Neural cell (in vitro differentiated cells): ENCODE data around the gene PPIL6. TPM values are rescaled to one million over a fixed set of nuclear protein-coding genes. Genes with fewer than 3 reads are reported as not detected.

ENCODE experiments used
- H2AFZ ChIP-seq: fragments of 200-600, 300-800 bp; sonication (generic), shearing (Covaris generic); 2 replicates; pipeline ENCODE4 v1.6.0; 2014; ENCODE audit warnings: low read depth, mild to moderate bottlenecking, antibody characterized with exemption, low read length, moderate library complexity
- H3F3A ChIP-seq: fragments of 200-600 bp; shearing (Covaris generic); 2 replicates; pipeline ENCODE4 v1.6.1; 2016; ENCODE audit warnings: mild to moderate bottlenecking, moderate library complexity, mixed read lengths, antibody characterized with exemption, low read length; ENCODE audit not compliant: insufficient read depth, poor library complexity, severe bottlenecking
- H3K27ac ChIP-seq: fragments of 200-600, 300-800 bp; sonication (generic), shearing (Covaris generic); 2 replicates; pipeline ENCODE4 v1.5.1; 2014; ENCODE audit warnings: mild to moderate bottlenecking, low read length, moderate library complexity
- H3K27me3 ChIP-seq: fragments of 300-800, 200-600 bp; sonication (generic), shearing (Covaris generic); 2 replicates; pipeline ENCODE4 v1.6.0; 2014; ENCODE audit warnings: mild to moderate bottlenecking, low read depth, low read length, moderate library complexity; ENCODE audit not compliant: insufficient read depth
- H3K36me3 ChIP-seq: fragments of 300-800, 200-600 bp; sonication (generic), shearing (Covaris generic); 2 replicates; pipeline ENCODE4 v1.5.1; 2014; ENCODE audit warnings: mild to moderate bottlenecking, antibody characterized with exemption, low read length, moderate library complexity; ENCODE audit not compliant: insufficient read depth
- H3K4me2 ChIP-seq: fragments of 300-800, 200-600 bp; sonication (generic), shearing (Covaris generic); 2 replicates; pipeline ENCODE4 v1.6.0; 2014; ENCODE audit warnings: mild to moderate bottlenecking, low read length
- H3K4me3 ChIP-seq: fragments of 300-800, 200-600 bp; sonication (generic), shearing (Covaris generic); 2 replicates; pipeline ENCODE4 v1.5.1; 2014; ENCODE audit warnings: mild to moderate bottlenecking, low read length, moderate library complexity
- H3K79me2 ChIP-seq: fragments of 200-600 bp; shearing (Covaris generic); replicated peaks from 2 replicates; pipeline ENCODE4 v1.6.0; 2014; ENCODE audit warnings: mild to moderate bottlenecking, low read length, moderate library complexity; ENCODE audit not compliant: insufficient read depth
- H3K9ac ChIP-seq: fragments of 300-800, 200-600 bp; sonication (generic), shearing (Covaris generic); 2 replicates; pipeline ENCODE4 v1.6.1; 2016; ENCODE audit warnings: mild to moderate bottlenecking, low read length, mixed read lengths
- H3K9me2 ChIP-seq: fragments of 200-600 bp; shearing (Covaris generic); 2 replicates; pipeline ENCODE4 v1.6.1; 2016; ENCODE audit warnings: mild to moderate bottlenecking, low read length, mixed read lengths; ENCODE audit not compliant: insufficient read depth
- H3K9me3 ChIP-seq: fragments of 200-600, 300-800 bp; sonication (generic), shearing (Covaris generic); 2 replicates; pipeline ENCODE4 v1.6.1; 2016; ENCODE audit warnings: mild to moderate bottlenecking, mixed run types, low read length, moderate library complexity, mixed read lengths
- H4K20me1 ChIP-seq: fragments of 200-600 bp; shearing (Covaris generic); 2 replicates; pipeline ENCODE4 v1.6.1; 2016; ENCODE audit warnings: mild to moderate bottlenecking, mixed run types; ENCODE audit not compliant: insufficient read depth
- EP300 ChIP-seq: fragments of 450-650 bp; conservative IDR thresholded peaks from 2 replicates; pipeline ENCODE4 v1.6.1; 2014; ENCODE audit warnings: antibody characterized with exemption, mild to moderate bottlenecking, moderate library complexity; ENCODE audit not compliant: poor library complexity, severe bottlenecking
- EZH2 ChIP-seq: fragments of 200-600, 300-800 bp; shearing (Covaris generic), sonication (generic); IDR thresholded peaks from 2 replicates; pipeline ENCODE4 v1.6.1; 2014; ENCODE audit warnings: antibody characterized with exemption, low read length, borderline replicate concordance, mild to moderate bottlenecking; ENCODE audit not compliant: insufficient read depth, poor library complexity, severe bottlenecking
- MXI1 ChIP-seq: fragments of 450-650 bp; conservative IDR thresholded peaks from 2 replicates; pipeline ENCODE4 v1.6.1; 2014; ENCODE audit warnings: antibody characterized with exemption, mild to moderate bottlenecking; ENCODE audit not compliant: poor library complexity, severe bottlenecking
- POLR2AphosphoS5 ChIP-seq: IDR thresholded peaks from 2 replicates; pipeline ENCODE4 v1.6.1; 2012
- RAD21 ChIP-seq: fragments of 450-650 bp; conservative IDR thresholded peaks from 2 replicates; pipeline ENCODE4 v1.6.1; 2014; ENCODE audit warnings: antibody characterized with exemption, mild to moderate bottlenecking, moderate library complexity
- REST ChIP-seq: IDR thresholded peaks from 2 replicates; pipeline ENCODE4 v1.6.1; 2012; ENCODE audit warnings: borderline replicate concordance
- SMC3 ChIP-seq: fragments of 450-650 bp; conservative IDR thresholded peaks from 2 replicates; pipeline ENCODE4 v1.6.1; 2014; ENCODE audit warnings: antibody characterized with exemption, mild to moderate bottlenecking, moderate library complexity; ENCODE audit not compliant: poor library complexity
- TAF1 ChIP-seq: IDR thresholded peaks from 2 replicates; pipeline ENCODE4 v1.6.1; 2012; ENCODE audit warnings: low read depth
- polyA plus RNA-seq: library from polyadenylated mRNA; depleted of rRNA; stranded (reverse); fragments of >200 nt; gene quantifications from 2 replicates; pipeline ENCODE4 v1.2.3, GENCODE V29; 2014
- TF ChIP-seq, protein P1 (sequence below): fragments of 450-650 bp; IDR thresholded peaks from 2 replicates; pipeline ENCODE4 v1.5.1; 2014; ENCODE audit warnings: antibody characterized with exemption, mild to moderate bottlenecking, moderate library complexity; ENCODE audit not compliant: poor library complexity, severe bottlenecking

Gene PPIL6
- polyA plus RNA-seq, 1 donor from 2014 or later, result 11.8 TPM

GRCh38 chr6:109473120-109473519 lies 32.7 kb upstream of the PPIL6 start:
- Histone ChIP-seq H3K4me3 (no peak overlapping the region), H3K4me2 (no peak overlapping the region), H3K9me2 (no peaks in the 10 kb centered on the region), H3K79me2 (no peaks in the 10 kb centered on the region), H3F3A (no peaks in the 10 kb centered on the region), H3K27ac (no peak overlapping the region), H3K27me3 (no peaks in the 10 kb centered on the region), H4K20me1 (no peaks in the 10 kb centered on the region), H3K9ac (no peak overlapping the region), H3K9me3 (no peaks in the 10 kb centered on the region), H2AFZ (no peak overlapping the region), H3K36me3 (peaks cover 4% of the 10 kb centered on the region)
- TF ChIP-seq EP300 (no peak), TAF1 (no peak), MXI1 (no peak), POLR2AphosphoS5 (no peak), RAD21 (no peak), EZH2 (no peak), SMC3 (no peak), REST (no peak)
- TF ChIP-seq, protein P1, sequence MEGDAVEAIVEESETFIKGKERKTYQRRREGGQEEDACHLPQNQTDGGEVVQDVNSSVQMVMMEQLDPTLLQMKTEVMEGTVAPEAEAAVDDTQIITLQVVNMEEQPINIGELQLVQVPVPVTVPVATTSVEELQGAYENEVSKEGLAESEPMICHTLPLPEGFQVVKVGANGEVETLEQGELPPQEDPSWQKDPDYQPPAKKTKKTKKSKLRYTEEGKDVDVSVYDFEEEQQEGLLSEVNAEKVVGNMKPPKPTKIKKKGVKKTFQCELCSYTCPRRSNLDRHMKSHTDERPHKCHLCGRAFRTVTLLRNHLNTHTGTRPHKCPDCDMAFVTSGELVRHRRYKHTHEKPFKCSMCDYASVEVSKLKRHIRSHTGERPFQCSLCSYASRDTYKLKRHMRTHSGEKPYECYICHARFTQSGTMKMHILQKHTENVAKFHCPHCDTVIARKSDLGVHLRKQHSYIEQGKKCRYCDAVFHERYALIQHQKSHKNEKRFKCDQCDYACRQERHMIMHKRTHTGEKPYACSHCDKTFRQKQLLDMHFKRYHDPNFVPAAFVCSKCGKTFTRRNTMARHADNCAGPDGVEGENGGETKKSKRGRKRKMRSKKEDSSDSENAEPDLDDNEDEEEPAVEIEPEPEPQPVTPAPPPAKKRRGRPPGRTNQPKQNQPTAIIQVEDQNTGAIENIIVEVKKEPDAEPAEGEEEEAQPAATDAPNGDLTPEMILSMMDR, result no peak

DNA sequence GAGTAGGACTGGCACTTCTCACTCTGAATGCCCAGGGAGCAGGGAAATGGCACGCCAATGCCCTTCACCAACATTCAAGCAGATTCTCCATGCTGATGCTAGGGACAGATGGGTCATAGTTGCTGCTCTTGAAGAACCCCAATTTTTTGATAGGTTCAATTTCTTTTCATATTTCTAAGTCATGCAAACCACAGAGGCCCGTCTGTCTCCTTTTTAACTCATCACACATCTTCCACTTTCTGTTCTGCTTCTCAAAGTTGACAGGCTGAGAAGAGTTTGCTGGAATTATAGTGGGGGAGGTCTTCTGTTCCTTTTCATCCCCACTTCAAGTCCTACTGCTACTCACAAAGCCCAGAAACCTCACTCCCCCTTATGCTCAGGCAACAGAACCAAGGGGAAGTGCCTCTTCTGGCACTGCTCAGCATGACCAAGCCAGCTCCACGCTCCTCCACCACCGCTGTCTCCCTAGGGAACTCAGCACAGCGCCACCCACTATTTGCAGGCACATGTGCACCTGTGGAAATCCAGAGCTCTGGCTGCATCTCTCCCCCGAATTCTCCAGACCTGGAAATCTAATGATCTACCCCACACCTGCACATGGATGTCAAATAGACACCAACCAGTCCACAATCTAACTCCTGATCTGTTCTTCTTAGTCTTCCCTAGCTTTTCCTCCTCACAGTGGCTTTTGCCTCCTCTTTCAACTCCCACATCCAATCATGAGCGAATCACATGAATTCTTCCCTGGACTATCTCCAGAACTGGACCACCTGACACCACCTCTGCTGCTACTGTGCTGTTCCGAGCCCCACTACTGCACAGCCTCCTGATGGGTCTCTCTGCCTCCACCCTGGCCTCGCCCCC lies 31.9 kb upstream of the PPIL6 start:
- TF ChIP-seq RAD21 (no peak), MXI1 (no peak), EZH2 (no peak), POLR2AphosphoS5 (no peak), TAF1 (no peak), EP300 (no peak), REST (no peak), SMC3 (no peak)
- TF ChIP-seq, protein P1, result no peak
- Histone ChIP-seq H3K9me2 (no peaks in the 10 kb centered on the region), H3K9me3 (no peaks in the 10 kb centered on the region), H4K20me1 (no peaks in the 10 kb centered on the region), H3K4me3 (no peak overlapping the region), H3K27ac (no peak overlapping the region), H3K79me2 (no peaks in the 10 kb centered on the region), H3K9ac (no peak overlapping the region), H3K36me3 (peaks cover 4% of the 10 kb centered on the region), H3F3A (no peaks in the 10 kb centered on the region), H3K4me2 (no peak overlapping the region), H2AFZ (no peak overlapping the region), H3K27me3 (no peaks in the 10 kb centered on the region)
